A549 (cell line): ENCODE measurements around the gene NCOA5.

Source experiments
- CHD2 ChIP-seq: fragments of 150-350 bp; IDR thresholded peaks from 2 replicates; pipeline ENCODE4 v1.6.1; 2014; ENCODE audit warnings: low read length; ENCODE audit not compliant: partially characterized antibody
- FOSL2 ChIP-seq, 2 experiments: fragments of 450-650 bp in 1 of 2; fragments of >200 bp in 1 of 2; sonication (Bioruptor Twin) in 1 of 2; formaldehyde crosslinking; IDR thresholded peaks; 2 replicates each; pipeline versions ENCODE4 v1.5.0 to v1.6.1; 2016 to 2020; ENCODE audit warnings: mild to moderate bottlenecking in 1 of 2, moderate library complexity in 1 of 2
- POLR2A ChIP-seq: IDR thresholded peaks from 2 replicates; pipeline ENCODE4 v1.6.1; 2012; ENCODE audit warnings: mild to moderate bottlenecking, low read length
- POLR2AphosphoS2 ChIP-seq: conservative IDR thresholded peaks from 2 replicates; pipeline ENCODE4 v1.6.1; 2012; ENCODE audit warnings: low read length, improper control_type of control experiment, inconsistent platforms
- RAD21 ChIP-seq, 2 experiments: fragments of >200 bp in 1 of 2; sonication (Bioruptor Twin) in 1 of 2; formaldehyde crosslinking in 1 of 2; IDR thresholded peaks in 1 of 2; conservative IDR thresholded peaks in 1 of 2; 2 replicates in 1 of 2; 3 replicates in 1 of 2; pipeline ENCODE4 v1.6.1; 2012 to 2018; ENCODE audit warnings: inconsistent platforms in 1 of 2
- TF ChIP-seq, protein P1 (sequence below): fragments of >200 bp; sonication (Bioruptor Twin); formaldehyde crosslinking; IDR thresholded peaks from 3 replicates; pipeline ENCODE4 v1.5.1; 2016
- TF ChIP-seq, protein P2 (sequence below): IDR thresholded peaks from 2 replicates; pipeline ENCODE4 v1.6.1; 2012
- TF ChIP-seq, protein P3 (sequence below): fragments of >200 bp; sonication (Bioruptor Twin); formaldehyde crosslinking; IDR thresholded peaks from 3 replicates; pipeline ENCODE4 v1.6.1; 2016
- TF ChIP-seq, protein P4 (sequence below): fragments of 450-650 bp; IDR thresholded peaks from 2 replicates; pipeline ENCODE4 v1.6.1; 2014; ENCODE audit warnings: antibody characterized with exemption

DNA sequence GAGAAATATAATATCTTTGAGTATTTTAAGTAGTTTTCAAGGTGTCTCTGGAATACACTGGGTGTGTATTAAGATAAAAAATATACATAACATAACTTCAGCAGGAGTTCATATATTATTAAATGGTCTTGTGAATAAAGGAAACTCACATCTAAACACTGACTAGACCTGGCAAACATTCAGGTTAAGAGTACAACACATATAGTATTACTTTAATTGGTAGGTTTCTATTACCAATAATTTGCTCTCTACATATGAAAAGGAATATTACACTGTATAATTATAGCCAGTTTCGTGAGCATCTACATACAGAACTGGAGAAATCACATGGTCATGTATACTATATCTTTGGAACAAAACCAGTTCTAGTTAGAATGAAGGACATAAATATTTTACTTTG lies 8.7 kb downstream of the NCOA5 start:
- TF ChIP-seq, protein P1, sequence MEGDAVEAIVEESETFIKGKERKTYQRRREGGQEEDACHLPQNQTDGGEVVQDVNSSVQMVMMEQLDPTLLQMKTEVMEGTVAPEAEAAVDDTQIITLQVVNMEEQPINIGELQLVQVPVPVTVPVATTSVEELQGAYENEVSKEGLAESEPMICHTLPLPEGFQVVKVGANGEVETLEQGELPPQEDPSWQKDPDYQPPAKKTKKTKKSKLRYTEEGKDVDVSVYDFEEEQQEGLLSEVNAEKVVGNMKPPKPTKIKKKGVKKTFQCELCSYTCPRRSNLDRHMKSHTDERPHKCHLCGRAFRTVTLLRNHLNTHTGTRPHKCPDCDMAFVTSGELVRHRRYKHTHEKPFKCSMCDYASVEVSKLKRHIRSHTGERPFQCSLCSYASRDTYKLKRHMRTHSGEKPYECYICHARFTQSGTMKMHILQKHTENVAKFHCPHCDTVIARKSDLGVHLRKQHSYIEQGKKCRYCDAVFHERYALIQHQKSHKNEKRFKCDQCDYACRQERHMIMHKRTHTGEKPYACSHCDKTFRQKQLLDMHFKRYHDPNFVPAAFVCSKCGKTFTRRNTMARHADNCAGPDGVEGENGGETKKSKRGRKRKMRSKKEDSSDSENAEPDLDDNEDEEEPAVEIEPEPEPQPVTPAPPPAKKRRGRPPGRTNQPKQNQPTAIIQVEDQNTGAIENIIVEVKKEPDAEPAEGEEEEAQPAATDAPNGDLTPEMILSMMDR: no peak
- TF ChIP-seq CHD2 (no peak), RAD21 (conservative IDR thresholded peaks at IDR 0.05 in 1 of 2, IDR thresholded peaks at IDR 0.05 in 1 of 2) (no peak), POLR2A (no peak), FOSL2 (IDR thresholded peaks at IDR 0.05) (no peak), FOSL2 (CRISPR knock-in tag; IDR thresholded peaks at IDR 0.05) (no peak), POLR2AphosphoS2 (no peak)
- TF ChIP-seq, protein P2, sequence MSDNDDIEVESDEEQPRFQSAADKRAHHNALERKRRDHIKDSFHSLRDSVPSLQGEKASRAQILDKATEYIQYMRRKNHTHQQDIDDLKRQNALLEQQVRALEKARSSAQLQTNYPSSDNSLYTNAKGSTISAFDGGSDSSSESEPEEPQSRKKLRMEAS: no peak
- TF ChIP-seq, protein P3, sequence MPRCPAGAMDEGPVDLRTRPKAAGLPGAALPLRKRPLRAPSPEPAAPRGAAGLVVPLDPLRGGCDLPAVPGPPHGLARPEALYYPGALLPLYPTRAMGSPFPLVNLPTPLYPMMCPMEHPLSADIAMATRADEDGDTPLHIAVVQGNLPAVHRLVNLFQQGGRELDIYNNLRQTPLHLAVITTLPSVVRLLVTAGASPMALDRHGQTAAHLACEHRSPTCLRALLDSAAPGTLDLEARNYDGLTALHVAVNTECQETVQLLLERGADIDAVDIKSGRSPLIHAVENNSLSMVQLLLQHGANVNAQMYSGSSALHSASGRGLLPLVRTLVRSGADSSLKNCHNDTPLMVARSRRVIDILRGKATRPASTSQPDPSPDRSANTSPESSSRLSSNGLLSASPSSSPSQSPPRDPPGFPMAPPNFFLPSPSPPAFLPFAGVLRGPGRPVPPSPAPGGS: no peak
- TF ChIP-seq, protein P4, sequence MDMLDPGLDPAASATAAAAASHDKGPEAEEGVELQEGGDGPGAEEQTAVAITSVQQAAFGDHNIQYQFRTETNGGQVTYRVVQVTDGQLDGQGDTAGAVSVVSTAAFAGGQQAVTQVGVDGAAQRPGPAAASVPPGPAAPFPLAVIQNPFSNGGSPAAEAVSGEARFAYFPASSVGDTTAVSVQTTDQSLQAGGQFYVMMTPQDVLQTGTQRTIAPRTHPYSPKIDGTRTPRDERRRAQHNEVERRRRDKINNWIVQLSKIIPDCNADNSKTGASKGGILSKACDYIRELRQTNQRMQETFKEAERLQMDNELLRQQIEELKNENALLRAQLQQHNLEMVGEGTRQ: no peak
